HG02678 (cell line): ENCODE results near the gene VRK1.
A peak's percentile ranks its signal among the peaks of the same experiment; 100 is the strongest.

Source experiments
- ATAC-seq: cut with Tn5 transposase; IDR thresholded peaks from one replicate; pipeline ENCODE4 v1.9.1; 2021; ENCODE audit warnings: mild to moderate bottlenecking, moderate library complexity; ENCODE audit not compliant: unreplicated experiment

VRK1 gene

GRCh38 chr14:96790186-96790585 is 7.0 kb upstream of the VRK1 start:
- ATAC-seq = no peak

GRCh38 chr14:96790706-96791105 is 6.5 kb upstream of the VRK1 start:
- ATAC-seq = no peak

GRCh38 chr14:96792003-96792402 is 5.2 kb upstream of the VRK1 start:
- no peak for ATAC-seq

GRCh38 chr14:96792591-96792990 is 4.6 kb upstream of the VRK1 start:
- no peak for ATAC-seq

- ATAC-seq = no peak
Observed at GRCh38 chr14:96793547-96793946, 3.6 kb upstream of the VRK1 start.

GRCh38 chr14:96795109-96795828 is 1.9 kb upstream of the VRK1 start:
- no peak for ATAC-seq

- ATAC-seq = peak; percentile 30
Observed at GRCh38 chr14:96797582-96798349, 584 bp downstream of the VRK1 start.

GRCh38 chr14:96798956-96799355 is 1.8 kb downstream of the VRK1 start:
- no peak for ATAC-seq

GRCh38 chr14:96799489-96800054 is 2.4 kb downstream of the VRK1 start:
- ATAC-seq = no peak

GRCh38 chr14:96801931-96802330 is 4.7 kb downstream of the VRK1 start:
- ATAC-seq = no peak

GRCh38 chr14:96802963-96803362 is 5.8 kb downstream of the VRK1 start:
- no peak for ATAC-seq

GRCh38 chr14:96803958-96804357 is 6.8 kb downstream of the VRK1 start:
- ATAC-seq = no peak

- no peak for ATAC-seq
Observed at GRCh38 chr14:96804895-96805294, 7.7 kb downstream of the VRK1 start.

- no peak for ATAC-seq
Observed at GRCh38 chr14:96805956-96806355, 8.8 kb downstream of the VRK1 start.

- ATAC-seq = no peak
Observed at GRCh38 chr14:96806836-96807235, 9.7 kb downstream of the VRK1 start.

- ATAC-seq = no peak
Observed at GRCh38 chr14:96808619-96809406, 11.6 kb downstream of the VRK1 start.

GRCh38 chr14:96811265-96811664 is 14.1 kb downstream of the VRK1 start:
- ATAC-seq = no peak

- ATAC-seq = peak; percentile 62
Observed at GRCh38 chr14:96811985-96812667, 14.9 kb downstream of the VRK1 start.

- no peak for ATAC-seq
Observed at GRCh38 chr14:96816281-96816680, 19.1 kb downstream of the VRK1 start.

GRCh38 chr14:96817750-96818666 is 20.8 kb downstream of the VRK1 start:
- ATAC-seq = no peak
